ENCODE data around the gene ARHGEF40. TPM values are rescaled to one million over a fixed set of nuclear protein-coding genes. Genes with fewer than 3 reads are reported as not detected.

ARHGEF40 gene
- total RNA-seq, 1 experiment from 2014 or later: 26.0 TPM

DNA sequence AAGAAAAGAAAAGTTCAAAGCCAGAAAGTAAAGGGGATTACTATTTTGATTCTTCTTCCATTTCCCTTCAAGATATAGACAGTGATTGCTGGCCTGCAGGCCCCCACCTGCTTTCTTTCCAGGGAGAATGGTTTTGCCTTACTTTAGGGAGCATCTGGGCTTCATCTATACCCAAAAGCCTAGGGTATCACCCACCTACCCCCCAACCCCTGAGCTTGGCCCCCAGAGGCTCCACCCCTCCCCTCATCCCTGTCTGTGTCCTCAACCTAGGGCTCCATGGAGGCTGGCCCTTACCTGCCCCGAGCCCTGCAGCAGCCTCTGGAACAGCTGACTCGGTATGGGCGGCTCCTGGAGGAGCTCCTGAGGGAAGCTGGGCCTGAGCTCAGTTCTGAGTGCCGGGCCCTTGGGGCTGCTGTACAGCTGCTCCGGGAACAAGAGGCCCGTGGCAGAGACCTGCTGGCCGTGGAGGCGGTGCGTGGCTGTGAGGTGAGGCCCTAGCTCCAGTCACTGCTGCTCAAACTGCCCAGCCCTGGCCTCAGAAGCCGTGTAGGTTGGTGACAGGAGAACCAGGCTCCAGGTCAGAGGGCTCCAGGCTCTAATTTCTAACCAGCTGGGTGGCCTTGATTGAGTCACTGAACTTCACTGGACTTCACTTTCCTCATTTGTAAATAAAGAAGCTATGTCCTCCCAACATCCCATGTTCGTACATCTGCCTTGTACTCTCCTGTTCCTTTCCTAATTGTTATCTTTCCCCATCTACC is 13.6 kb downstream of the ARHGEF40 start:
- no peak for DNase-seq (ENCODE audit: low read depth)

DNA sequence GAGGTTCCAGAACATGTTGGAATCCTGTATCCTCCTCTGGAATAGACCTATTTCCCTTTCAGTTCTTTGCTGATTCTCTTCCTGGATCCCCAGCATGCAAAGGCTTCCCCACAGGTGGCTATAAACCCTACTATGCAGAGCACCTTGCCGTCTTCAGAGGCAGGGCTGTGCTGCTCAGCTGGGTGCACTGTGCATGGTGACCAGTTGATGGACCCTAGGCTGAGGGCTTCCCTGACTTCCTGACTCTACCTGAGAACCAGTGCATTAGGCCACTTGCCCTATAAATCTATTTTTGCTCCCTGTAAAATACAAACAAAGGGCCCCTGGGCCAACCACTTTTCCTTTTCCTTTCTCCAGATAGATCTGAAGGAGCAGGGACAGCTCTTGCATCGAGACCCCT is 14.3 kb downstream of the ARHGEF40 start:
- DNase-seq (ENCODE audit: low read depth): no peak

DNA sequence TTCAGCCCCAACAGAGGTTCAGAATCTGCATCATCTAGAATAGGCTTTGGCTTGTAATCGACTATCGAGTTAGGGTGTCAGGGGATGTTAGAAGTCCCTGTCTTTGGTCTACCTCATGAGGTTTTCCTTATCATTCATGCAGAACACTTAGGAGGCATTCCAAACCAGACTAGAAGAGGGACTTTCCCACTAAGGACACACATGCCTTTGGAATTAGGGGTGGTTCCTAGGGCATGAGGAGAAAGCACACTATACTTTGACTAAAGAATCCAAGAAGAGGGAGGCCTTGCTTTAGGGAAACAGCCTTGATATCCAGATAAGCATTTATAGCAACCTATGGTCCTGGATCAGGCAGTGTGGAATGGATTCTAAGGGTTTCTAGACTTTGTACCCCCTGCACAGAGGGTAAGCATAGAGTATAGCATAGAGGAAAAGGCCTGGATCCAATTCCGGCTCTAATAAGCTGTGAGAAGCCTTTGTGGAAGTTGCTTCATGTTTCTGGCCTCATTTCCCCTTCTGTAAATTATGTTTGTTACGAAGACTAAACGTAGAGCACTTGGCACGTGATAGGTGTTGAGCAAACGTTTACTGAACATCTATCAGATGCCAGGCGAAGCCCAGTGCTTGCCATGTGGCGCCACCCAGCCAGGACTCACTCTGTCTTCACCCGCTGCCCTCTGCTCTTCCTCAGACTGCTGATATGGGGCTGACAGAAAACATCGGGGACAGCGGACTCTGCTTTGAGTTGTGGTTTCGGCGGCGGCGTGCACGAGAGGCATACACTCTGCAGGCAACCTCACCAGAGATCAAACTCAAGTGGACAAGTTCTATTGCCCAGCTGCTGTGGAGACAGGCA is 15.1 kb downstream of the ARHGEF40 start:
- peak; percentile 63 for DNase-seq (ENCODE audit: low read depth)

GRCh38 chr14:21086908-21087293 is 16.8 kb downstream of the ARHGEF40 start:
- no peak for DNase-seq (ENCODE audit: low read depth)

DNA sequence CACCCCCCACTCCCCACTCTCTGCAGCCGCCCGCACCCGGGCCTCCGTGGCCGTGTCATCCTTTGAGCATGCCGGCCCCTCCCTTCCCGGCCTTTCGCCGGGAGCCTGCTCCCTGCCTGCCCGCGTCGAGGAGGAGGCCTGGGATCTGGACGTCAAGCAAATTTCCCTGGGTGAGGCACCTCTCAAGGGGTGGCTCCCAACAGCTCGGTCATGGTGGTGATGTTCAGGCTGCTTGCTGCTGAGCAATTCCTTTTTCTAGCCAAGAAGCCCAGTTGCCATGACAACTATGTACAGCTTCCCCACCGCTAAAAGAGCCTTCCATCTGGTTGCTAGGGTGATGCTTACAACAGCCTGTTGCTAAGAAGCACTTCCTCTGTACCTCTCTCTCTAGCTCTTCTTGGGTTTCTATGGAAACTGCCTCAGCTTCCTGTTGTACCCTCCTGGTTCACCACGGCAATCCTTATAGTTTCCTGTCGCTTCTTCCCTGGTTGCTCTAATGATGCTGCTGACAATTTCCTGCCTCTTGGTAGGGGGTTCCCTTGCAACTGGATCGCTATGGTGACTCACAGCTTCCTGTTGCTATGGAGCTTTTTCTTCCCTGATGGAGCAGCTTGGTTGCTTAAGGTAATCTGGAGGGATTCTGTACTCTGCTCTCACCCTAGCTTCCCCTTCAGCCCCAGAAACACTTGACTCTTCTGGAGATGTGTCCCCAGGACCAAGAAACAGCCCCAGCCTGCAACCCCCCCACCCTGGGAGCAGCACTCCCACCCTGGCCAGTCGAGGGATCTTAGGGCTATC is 17.4 kb downstream of the ARHGEF40 start:
- peak; percentile 78 for DNase-seq (ENCODE audit: low read depth)

DNA sequence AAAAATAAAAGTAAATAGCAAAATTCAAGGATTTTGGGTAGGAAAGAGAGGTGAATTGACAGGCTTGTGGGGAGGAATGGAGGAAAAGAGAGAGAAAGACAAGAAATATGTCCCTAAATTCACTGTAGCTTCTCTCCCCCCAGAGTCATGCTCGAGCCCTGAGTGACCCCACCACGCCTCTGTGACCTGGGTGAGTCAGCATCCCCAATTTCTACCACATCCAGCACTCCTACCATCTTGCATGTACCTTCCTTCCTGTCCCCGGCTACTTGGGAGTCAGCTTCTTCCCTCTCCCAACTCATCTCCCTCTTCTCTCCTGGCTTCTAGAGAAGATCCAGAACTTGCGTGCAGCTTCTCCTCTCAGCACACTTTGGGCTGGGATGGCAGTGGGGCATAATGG is 18.6 kb downstream of the ARHGEF40 start:
- DNase-seq (ENCODE audit: low read depth): no peak

GRCh38 chr14:21089271-21089670 is 19.2 kb downstream of the ARHGEF40 start:
- no peak for DNase-seq (ENCODE audit: low read depth)

- no peak for DNase-seq (ENCODE audit: low read depth)
Observed at GRCh38 chr14:21089877-21090193, 19.7 kb downstream of the ARHGEF40 start.

- no peak for DNase-seq (ENCODE audit: low read depth)
Observed at GRCh38 chr14:21090194-21090939, 20.3 kb downstream of the ARHGEF40 start.

DNA sequence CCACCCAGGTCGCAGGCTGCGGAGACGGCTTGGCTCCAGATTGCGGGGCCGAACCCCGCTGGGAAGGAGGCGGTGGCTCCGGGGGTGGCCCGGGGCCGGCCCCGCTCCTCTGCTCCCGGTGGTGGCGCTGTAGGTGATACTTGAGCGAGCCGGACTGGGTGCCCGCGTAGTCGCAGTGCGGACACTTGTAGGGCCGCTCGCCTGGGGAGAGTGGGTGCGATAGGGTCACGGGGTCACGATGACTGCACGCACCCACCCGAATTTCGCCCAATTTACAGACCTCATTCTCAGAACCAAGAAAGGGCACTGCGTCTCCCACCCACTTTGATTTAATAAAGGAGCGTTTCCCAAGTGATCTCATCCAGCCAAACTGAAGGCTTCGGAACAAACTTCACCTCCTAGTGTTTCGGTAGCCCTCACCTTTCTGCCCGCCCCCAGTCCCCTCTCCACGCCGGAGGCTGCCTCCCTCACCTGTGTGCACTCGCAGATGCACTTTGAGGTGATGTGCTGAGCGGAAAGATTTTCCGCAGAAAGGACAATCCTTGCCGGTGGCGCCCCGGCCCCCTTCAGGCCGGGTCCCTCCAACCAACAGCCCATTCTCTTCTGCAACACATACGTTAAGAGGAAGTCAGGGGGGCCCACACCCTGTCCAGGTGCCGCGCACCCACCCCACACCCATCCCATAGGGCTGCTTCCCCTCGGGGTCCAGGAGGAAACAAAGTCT is 21.0 kb downstream of the ARHGEF40 start:
- no peak for DNase-seq (ENCODE audit: low read depth)

- DNase-seq (ENCODE audit: low read depth): no peak
Observed at GRCh38 chr14:21091821-21092272, 21.7 kb downstream of the ARHGEF40 start.

GRCh38 chr14:21092273-21093011 is 22.3 kb downstream of the ARHGEF40 start:
- DNase-seq (ENCODE audit: low read depth): peak; percentile 49

DNA sequence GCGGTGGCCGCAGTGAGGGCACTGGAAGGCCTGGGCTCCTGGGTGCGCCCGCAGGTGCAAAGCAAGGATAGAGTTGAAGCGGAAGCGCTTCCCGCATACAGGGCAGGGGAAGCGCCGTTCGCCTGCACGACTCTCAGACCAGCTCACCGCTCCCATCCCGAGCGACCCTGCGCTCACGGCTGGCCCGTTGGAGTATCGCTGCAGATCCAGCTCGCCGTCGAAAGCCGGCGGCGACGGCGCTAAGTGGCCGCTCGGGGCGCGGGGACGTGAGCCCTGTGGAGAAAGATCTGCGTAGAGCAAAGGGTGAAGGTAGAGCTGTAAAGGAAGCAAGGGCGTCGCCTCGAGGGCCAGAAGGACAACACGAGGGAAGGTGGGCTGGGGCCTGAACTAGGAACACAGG is 22.9 kb downstream of the ARHGEF40 start:
- no peak for DNase-seq (ENCODE audit: low read depth)

- no peak for DNase-seq (ENCODE audit: low read depth)
Observed at GRCh38 chr14:21093769-21094681, 23.9 kb downstream of the ARHGEF40 start.

- no peak for DNase-seq (ENCODE audit: low read depth)
Observed at GRCh38 chr14:21095430-21096205, 25.5 kb downstream of the ARHGEF40 start.

- no peak for DNase-seq (ENCODE audit: low read depth)
Observed at GRCh38 chr14:21096438-21096837, 26.3 kb downstream of the ARHGEF40 start.

- no peak for DNase-seq (ENCODE audit: low read depth)
Observed at GRCh38 chr14:21096978-21097635, 27.0 kb downstream of the ARHGEF40 start.

DNA sequence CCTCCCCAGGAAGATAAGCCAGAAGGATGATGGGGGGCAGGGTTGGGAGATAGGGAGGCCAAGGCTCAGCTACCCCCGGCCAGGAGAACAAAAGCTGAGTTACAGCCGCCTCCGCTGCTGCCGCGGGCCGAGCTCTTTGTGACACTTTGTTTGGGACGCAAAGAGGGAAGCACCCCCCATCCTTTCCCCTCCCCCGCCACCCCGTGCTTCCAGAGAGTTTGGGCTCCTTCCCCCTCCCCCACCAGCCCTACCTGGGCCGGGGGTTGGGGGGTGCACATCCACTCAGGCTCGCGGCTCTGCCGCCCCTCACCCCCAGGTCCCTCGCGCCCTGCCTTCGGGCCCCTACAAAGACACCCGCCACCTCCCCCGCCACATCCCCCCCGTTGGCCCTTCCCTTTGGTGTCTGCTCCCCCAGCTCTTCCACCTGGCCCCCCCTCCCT is 27.6 kb downstream of the ARHGEF40 start:
- DNase-seq (ENCODE audit: low read depth): no peak
